Stimulated activated CD8-positive, alpha-beta memory T cell treated with anti-CD3 and anti-CD28 coated beads, Interleukin-4, amount 100 ng/mL, for 1 hour (primary cell): ENCODE measurements around the gene GLB1L.
A peak's percentile ranks its signal among the peaks of the same experiment; 100 is the strongest.

Experiments used
- DNase-seq, 2 donors: peaks; one replicate each; pipeline ENCODE4 v3.0.0-alpha.2; 2020; ENCODE audit warnings: low read depth in 2 of 2, low spot score in 1 of 2

Gene GLB1L

GRCh38 chr2:219228041-219228910 lies 17.0 kb downstream of the GLB1L start:
- DNase-seq: no peak

GRCh38 chr2:219225350-219225749 lies 19.9 kb downstream of the GLB1L start:
- DNase-seq: no peak

- DNase-seq: no peak
Measured at GRCh38 chr2:219223831-219224610, 21.2 kb downstream of the GLB1L start.

- DNase-seq: no peak
Measured at GRCh38 chr2:219221957-219222518, 23.2 kb downstream of the GLB1L start.

- DNase-seq: no peak
Measured at GRCh38 chr2:219220652-219221402, 24.4 kb downstream of the GLB1L start.

GRCh38 chr2:219219784-219220532 lies 25.3 kb downstream of the GLB1L start:
- no peak for DNase-seq

GRCh38 chr2:219218732-219219701 lies 26.2 kb downstream of the GLB1L start, which contains the start of gene ABCB6:
Gene ABCB6, minus strand, starts transcription at chr2:219218958. Its CDS starts 285 bp downstream, at chr2:219218673.
- DNase-seq: peak; percentile 47 to 69

GRCh38 chr2:219218217-219218731 lies 27.0 kb downstream of the GLB1L start:
- no peak for DNase-seq

- DNase-seq: no peak
Measured at GRCh38 chr2:219216535-219216915, 28.7 kb downstream of the GLB1L start.

- DNase-seq: no peak
Measured at GRCh38 chr2:219215871-219216534, 29.2 kb downstream of the GLB1L start.

GRCh38 chr2:219214786-219215185 lies 30.5 kb downstream of the GLB1L start:
- DNase-seq: no peak

GRCh38 chr2:219214141-219214540 lies 31.1 kb downstream of the GLB1L start:
- DNase-seq: no peak

- DNase-seq: no peak
Measured at GRCh38 chr2:219213486-219214071, 31.7 kb downstream of the GLB1L start.

- no peak for DNase-seq
Measured at GRCh38 chr2:219213026-219213415, 32.2 kb downstream of the GLB1L start.

GRCh38 chr2:219210886-219211362 lies 34.3 kb downstream of the GLB1L start:
- no peak for DNase-seq

GRCh38 chr2:219210196-219210885 lies 34.9 kb downstream of the GLB1L start:
- no peak for DNase-seq
